Activated CD4-positive, alpha-beta T cell treated with anti-CD3 and anti-CD28 coated beads for 24 hours (primary cell): ENCODE measurements around the gene EMILIN3.

Experiments
- DNase-seq, 2 donors: peaks; one replicate each; pipeline ENCODE4 v3.0.0-alpha.2; 2020; ENCODE audit warnings: low read depth in 2 of 2

EMILIN3 gene

DNA sequence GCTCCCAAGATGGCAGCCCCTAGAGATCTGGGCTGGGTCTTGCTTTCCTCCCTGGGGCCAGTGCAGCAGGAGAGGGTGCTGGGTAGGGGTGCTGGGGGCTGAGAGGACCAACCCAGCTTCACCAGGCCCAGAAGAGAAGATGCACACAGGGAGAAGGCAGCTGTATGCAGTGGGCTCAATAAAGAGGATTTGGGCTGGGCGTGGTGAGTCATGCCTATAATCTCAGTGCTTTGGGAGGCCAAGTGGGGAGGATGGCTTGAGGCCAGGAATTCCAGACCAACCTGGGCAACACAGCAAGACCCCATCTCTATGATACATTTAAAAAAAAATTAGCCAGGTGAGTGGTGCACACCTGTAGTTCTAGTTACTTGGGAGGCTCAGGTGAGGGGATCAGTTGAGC lies 25.7 kb upstream of the EMILIN3 start:
- DNase-seq: no peak

DNA sequence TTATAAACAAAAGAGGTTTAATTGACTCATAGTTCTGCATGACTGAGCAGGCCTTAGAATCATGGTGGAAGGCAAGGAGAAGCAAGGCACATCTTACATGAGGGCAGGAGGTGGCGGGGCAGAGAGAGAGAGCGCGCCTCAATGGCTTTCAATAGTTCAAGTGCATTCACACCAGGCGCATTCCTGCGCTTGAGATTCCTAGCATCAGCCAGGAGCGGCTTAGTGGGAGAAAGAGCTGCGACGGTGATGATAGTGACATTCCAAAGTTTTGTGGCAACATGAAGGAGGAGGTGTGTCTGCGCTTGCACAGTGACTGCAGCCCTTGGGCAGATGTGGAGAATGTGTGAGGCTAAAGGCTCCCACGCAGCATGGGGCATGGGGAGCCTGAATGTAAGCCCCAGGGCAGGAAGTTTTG lies 25.0 kb upstream of the EMILIN3 start:
- no peak for DNase-seq

DNA sequence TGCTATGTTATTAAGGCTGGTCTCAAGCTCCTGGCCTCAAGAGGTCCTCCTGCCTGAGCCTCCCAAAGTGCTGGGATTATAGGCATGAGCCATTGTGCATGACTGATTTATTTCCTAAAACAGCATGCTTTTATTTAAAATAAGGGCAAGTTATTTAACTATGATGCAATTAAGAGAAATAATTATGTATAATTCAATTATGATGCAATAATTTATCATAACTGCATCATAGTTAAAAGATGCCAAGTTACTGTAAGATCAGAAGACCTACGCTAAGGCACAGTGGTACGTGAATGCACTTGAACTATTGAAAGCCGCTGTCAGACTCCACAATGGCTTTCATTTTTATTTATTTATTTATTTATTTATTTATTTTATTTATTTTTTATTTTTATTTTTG lies 24.3 kb upstream of the EMILIN3 start:
- no peak for DNase-seq

DNA sequence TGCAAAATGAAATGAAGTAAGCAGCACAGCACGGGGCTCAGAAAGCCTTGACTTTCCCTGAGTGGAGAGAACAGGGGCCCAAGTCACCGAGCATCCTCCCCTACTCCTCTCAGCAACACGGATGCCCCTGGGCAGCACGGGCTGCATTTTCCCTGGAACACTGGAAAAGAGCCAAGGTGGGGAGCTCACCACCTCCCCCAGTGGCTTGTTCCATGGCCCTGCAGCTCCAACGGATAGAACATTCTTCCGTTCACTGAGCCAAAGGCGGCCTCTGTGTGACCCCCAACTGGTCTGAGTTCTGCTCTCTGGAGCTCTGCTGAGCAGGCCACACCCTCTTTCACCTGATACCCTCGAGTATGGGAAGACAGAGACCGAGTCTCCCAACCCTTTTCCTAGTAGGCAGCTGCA lies 20.8 kb upstream of the EMILIN3 start:
- DNase-seq: no peak

DNA sequence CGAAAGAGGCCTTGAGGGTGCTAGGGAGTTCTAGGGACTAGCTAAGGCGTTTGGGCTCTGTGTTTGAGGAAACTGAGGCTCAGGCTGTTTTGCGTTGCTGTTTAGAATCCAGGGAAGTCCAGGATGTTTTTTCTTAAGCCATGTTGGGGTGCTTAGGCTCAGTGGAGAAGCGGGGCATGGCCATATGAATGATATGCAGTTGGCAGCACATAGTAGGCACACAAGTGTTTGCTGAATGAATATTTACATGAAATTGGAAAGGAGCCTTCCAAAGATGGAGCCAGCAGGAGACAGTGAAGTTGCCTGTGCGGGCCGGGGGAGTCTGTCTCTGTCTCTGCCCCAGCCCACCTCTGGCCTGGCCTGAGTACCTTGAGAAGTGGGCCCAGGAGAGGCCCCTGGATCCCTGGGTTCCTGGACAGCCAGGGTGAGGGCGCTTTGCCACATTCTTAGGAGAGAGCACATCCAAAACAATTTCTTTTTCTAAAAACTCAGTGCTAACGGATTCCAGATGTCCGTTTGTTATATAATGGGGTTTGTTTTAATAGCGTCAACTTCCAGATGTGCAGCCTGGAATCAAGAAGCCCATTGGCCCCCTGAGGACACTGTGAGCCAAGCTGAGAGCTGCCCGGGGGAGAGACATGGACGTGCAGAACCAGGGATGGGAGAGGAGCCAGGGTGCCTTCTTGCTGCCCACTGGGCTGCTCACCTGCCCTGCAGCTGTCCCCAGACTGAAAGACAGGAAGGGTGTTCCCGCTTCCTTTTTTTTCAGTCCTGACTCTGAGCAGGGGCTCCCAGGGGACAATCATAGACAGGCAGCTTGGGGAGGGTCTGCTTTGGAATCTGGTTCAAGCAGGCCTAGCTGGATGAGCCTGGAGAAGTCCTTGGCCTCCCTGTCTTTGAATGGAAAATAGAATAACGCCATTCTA lies 20.1 kb upstream of the EMILIN3 start:
- DNase-seq: no peak

DNA sequence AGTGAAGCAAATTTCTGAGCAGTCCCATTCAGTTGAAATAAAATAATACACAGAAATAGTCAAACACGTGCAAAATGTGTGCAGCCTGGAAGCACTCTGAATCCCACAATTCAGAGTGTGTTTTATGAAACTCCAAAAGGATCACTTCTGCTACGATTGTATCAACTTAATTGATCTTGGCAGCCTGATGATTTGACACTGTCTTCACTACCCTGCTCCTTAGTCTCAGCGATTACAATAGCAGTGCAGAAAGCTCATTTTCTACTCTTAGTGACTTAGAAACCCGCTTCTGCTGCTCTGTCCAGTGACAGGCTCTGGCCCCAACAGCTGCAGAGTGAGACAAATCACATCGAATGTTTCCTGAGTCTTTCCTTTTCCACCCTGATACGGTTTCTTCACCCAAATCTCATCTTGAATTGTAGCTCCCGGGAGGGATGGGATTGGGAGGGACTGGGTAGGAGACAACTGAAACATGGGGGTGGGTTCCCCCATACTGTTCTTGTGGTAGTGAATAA lies 16.2 kb upstream of the EMILIN3 start:
- DNase-seq: no peak

DNA sequence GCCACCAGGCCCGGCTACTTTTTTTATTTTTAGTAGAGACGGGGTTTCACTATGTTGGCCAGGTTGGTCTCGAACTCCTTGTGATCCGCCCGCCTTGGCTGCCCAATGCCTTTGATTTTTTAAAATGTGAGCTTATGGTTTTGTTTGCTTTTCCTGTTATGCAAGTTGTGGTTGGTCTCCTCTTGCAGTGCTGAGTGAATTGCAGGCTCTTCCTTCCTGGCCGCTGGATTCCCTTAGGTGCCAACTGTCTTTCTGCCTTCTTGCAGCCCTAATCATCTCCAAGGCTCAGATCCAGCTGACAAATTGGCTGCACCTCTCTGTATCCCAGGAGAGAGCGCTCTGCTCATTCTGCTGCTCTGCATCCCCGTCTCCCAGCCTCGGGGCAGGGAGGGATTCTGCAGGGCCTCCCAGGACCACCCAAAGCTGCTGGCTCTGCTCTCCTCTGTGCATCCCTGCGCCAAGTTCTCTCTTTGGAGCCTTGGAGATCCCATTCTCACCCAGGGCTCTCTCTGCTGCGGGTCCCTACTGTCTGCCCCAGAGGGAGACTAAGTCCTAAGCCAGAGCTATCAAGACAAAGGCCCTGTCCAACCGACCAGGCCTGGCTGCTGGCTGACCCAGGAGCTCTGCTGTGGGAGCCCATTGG lies 14.1 kb upstream of the EMILIN3 start:
- no peak for DNase-seq

DNA sequence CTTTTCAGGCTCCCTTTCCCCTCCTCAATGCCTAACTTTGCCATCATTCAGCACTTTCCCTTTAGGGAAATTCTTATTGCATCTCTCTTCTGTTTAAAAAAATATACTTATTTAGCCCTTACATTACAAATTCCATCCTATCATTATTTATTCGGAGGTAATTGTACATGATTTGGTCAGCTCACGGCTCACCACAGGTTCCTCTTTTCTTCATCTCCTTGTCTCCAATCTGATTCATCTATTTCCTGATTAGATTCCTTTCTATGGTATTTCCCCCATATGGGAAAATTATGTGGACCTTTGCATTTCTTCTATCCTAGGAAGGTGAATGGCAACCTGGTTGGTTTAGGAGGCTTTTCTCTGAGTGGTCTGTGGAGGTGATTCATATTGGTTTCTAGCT lies 12.9 kb upstream of the EMILIN3 start:
- DNase-seq: no peak

DNA sequence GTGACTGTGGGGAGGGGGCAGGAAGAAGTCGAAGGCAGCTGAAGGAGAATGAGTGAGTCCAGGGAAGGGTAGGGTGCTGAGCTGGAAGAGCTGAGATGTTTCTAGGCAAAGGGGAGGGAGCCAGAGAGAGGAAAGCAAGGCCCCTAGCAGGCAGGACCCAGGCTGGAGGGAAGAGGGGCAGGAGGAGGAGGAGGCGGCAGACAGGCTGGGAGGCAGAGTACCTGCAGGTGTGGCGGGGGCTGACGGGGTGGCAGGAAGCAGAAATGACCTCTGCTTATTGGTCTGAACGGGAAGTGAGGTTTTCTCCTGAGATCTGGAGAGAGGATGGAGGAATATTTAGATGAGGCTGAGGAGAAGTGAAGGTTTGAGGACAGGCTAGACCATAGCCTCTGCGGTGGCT lies 10.7 kb upstream of the EMILIN3 start:
- no peak for DNase-seq

DNA sequence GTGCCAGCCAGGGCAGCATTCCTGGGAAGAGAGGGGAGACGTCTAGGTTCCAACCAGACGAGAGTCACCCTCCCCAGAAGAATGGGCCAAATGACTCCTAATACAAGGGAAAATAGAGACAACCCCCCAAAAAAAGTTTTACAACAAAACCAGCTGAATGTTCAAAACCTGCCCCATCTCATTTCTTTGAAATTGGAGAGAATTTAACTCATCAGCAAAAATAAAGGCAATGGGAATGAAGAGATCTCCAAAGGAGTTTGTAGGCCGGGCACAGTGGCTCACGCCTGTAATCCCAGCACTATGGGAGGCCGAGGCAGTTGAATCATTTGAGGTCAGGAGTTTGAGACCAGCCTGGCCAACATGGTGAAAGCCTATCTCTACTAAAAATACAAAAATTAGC lies 9.7 kb upstream of the EMILIN3 start:
- no peak for DNase-seq

DNA sequence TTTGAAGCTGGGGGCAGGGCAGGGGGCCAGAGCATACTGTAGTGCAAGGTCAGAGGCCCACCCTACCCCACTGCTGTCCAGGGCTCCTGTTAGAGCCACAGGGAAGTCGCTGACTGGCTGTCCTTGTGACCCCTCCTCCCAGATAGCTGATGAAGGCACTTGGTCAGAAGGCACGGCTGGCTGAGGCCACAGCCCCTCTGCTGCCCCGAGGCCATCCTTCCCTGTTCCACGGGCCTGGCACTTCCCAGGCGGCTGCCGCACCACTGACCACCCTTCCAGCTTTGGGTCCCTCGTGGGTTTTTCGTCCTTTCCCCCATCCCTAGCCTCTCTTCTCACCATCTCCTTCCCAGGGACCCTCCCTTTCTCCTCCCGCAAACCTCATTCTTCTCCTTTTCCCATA lies 9.2 kb upstream of the EMILIN3 start:
- no peak for DNase-seq

DNA sequence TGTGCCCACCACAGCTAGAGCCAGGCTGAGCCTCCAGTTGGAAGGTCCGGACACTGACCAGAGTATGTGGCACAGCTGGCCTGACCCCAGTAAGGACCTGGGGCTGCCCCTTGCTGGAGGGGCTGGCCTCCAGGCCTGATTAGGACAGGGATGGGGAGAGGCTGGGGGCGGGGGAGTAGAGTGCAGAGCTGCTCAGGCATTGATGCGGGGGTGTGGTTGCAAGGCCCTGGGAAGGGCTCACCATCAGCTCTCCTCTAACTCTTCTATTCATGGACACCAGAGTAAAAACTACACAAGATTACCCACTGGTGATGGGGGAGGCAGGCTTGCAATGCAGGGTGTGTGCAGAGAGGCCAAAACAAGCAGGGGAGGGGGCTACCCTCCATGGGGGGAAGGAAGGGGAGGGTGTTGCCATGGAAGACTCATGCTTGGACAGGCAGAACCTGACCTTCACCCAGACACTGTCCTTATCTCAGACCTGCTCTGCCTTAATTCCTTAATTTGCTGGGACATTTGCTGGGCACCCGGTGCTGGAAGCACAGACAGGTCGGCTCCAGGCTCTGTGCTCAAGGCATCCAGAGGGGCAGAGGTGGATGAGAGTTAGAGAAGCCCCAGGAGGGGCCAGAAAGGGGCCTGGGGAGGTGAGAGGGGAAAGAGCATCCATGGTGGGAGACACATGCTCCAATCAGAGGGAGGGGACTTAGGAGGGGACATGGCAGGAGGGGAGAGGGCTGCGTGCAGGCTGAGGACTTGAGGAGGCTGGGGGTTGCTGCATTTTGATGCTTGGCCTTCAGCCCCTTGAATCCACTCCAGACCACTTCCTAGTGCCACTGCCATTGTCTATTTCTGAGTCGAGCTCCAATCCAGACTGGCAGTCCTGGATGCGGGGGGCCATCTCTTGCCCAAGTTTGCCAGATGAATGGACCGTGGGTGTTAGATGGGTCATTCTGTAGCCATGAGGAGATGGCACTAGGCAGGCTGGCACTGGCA lies 7.6 kb upstream of the EMILIN3 start:
- no peak for DNase-seq

DNA sequence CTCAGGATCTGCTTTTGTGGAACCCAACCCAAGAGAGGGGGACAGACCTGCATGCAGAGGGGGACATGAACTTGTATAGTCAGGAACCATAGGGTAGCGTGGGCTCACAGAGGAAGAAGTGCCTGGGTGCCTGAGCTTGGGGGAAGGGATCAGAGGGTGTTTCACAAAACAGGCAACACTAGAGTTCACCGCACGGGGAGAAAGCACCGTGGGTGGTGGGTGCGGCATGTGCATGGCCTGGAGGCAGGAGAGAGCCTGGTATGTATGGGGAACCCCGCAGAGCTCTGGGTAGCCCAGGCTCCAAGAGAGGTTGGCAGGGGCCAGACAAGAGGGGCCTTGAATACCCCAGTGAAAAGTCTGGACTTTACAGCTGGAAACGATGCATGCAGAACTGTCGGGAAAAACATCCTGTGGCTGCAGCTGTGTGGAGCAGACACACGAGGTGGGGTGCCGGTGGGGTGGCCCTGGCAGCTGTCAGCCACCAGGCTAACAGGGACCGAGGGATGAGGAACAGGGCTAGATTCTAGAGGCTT lies 6.7 kb upstream of the EMILIN3 start:
- no peak for DNase-seq

DNA sequence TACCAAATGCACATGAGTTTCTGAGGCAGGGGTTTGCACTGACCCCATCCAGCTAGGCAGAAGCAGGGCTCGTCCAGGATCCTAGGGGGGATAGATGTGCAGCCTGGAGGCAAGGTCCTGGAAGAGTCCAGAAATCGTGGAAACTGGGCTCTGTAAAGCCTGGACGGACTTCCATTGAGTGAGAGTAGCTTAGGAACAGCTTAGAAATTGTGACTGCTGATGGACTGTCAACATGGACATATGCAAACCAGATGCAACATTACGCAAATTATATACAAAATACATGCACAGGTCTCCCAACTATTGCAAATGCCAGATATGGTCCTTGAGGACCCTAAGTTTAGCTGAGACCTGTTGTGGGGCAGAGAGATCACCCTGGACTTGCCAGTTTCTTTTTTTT lies 4.8 kb upstream of the EMILIN3 start:
- DNase-seq: no peak

DNA sequence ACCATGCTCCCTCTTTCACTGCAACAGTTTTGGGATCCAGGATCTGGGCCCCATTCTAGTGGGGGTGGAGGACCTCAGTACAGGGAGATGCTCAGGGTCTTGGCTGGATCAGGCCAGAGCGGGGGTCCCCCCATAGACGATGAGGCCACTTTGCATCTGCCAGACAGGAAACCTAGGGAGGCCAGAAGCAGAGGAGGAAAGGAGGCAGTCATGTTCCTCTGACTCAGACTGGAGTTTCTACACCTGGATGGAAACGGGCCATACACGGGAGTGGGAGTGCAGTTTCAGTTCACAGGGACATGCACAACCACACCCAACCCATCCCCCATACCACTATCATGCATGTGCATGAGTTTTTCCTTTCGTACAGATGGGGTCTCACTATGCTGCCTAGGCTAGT lies 3.6 kb upstream of the EMILIN3 start:
- DNase-seq: no peak

DNA sequence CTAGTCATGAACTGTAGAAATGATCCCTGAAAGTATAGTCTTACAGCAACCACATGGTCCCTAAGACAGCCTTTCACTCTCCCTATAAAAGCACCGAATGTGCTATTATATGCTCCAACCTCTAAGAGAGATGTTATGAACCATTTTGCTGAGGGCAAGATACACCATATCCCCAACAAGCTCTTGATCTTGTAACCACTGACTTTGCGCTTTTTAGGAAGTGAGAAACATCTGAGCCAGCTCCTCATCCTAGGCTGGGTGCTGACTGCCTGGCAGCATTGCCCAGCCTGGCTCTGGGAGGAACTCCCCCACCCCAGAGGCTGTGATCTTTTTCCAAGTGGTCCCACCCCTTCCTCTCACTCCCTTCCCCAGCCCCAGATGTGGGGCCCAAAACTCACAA lies 3.1 kb upstream of the EMILIN3 start:
- no peak for DNase-seq

DNA sequence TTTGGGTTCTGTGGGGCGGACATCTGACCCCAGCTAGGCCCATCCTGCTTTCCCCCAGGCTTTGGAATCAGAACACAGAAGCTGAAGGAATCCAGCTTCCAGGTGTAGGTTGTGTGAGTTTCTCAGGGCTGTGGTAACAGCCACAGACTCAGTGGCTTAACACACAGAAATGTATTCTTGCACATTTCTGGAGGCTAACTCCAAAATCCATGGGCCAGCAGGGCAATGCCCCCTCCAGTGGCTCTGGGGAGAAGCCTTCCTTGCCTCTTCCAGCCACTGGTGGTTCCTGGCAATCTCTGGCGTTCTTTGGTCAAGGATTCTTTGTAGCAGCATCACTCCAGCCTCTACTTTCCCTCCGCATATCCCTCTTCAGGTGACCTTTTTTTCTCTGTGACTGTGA lies 1.3 kb upstream of the EMILIN3 start:
- DNase-seq: no peak

DNA sequence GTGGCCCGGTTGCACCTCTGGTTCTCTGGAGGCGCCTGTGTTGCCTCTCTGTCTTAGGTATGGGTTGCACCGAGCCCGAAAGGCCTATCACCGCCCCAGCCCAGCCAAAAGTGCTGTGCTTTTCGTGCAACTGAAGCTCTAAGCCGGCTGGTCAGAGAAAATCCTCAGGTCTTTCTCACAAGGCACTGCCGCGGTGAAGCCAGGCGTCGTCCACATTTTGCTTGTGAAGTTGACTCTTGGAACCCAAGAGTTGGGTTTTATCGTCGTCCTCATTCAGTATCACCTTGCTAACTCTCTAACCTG lies 726 bp upstream of the EMILIN3 start:
- no peak for DNase-seq

DNA sequence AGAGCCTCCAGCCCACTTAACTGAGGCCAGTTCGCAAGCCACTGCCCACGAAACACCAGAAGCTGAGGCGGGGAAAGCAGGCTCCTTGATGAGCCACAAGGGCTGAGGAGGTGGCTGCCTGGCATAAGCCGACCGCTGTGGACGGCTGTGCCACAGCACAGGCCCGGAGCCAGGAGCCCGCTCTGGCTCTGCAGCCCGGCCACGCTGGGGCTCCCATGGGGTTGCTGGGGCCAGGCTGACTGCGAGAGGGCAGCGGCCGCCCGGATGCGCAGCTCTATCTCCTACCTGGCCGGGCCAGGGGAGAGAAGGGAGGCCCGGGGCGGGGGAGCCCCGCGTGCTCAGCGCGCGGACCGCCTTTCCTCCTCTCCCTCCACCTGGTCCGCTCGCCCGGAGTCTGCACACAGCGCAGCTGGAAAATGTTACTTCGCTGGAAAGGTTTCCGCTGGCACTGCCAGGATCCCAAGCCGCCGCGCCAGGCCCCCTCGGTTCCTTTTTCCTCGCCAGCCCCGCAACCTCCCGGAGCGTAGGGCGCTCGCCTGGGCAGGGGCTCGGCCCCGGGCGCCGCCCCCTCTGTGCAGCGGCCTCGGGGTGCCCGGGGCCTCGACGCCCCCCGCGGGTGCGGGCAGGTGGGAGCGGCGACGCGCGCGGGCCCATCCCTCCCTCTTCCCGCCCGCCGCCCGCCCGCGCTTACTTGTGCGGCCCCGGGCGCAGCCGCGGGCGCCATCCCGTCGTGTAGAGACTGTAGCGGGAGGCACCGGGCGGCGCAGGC lies 657 bp downstream of the EMILIN3 start:
- no peak for DNase-seq

DNA sequence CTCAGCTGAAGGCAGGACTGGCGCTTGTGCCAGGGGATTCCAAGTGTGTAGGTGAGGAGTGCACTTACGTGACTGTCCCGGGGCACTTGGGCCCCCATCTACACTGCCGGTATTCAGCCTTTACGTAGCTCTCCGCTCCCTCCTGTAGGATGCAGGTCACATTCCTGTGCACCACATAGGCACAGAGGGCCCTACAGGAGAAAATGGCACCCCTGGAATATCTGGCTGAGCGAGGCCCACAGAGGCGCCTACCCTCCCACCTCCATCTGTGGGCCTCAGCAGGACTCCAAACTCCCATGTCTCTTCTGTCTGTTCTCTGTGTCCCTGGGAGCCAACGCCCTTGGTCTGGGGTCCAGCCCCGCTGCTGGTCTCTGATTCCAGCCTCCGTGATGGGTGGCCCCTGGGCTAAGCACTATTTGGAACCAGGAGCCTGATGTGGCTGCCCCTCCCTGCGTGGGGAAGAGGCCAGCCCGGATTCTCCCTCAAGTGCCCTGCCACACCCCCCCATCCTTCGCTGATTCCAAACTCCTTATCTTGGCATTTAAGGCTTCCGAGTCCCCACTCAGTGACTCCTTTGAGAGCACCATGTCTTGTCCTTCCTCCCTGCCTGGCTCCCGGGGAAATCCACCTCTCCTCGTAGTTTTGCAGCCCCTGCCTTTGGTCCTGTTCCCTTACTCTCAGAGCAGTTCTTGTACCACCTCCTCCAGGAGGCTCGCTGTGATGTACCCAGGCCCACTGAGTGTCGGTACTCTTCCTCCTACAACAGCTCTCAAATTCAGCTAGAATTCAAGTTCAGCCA lies 1.5 kb downstream of the EMILIN3 start:
- DNase-seq: no peak
